Transverse colon (tissue), 4 donors: Measurements from ENCODE around the gene APOA1. TPM values are rescaled to one million over a fixed set of nuclear protein-coding genes. Genes with fewer than 3 reads are reported as not detected.

Experiments
- DNase-seq: peaks from one replicate; pipeline ENCODE4 v3.0.0-alpha.2; 2019
- H3K27ac ChIP-seq, 4 donors: fragments of 200-600 bp; sonication (generic); 2 replicates each; pipeline ENCODE4 v1.5.1; 2016 to 2018; ENCODE audit warnings: inconsistent platforms in 4 of 4
- H3K27me3 ChIP-seq: fragments of 200-600 bp; sonication (generic); 2 replicates; pipeline ENCODE4 v1.5.1; 2017; ENCODE audit warnings: inconsistent platforms
- H3K36me3 ChIP-seq, 4 donors: fragments of 200-600 bp; sonication (generic); 2 replicates each; pipeline ENCODE4 v1.5.1; 2017 to 2019; ENCODE audit warnings: inconsistent platforms in 4 of 4
- H3K4me1 ChIP-seq, 4 donors: fragments of 200-600 bp; sonication (generic); 2 replicates each; pipeline ENCODE4 v1.5.1; 2017 to 2020; ENCODE audit warnings: inconsistent platforms in 4 of 4
- H3K4me3 ChIP-seq, 4 donors: fragments of 200-600 bp; sonication (generic); 1 replicate in 1 of 4; 2 replicates in 3 of 4; pipeline versions ENCODE4 v1.5.1 to v1.6.1; 2017 to 2019; ENCODE audit warnings: inconsistent platforms in 4 of 4
- H3K9me3 ChIP-seq, 2 donors: fragments of 200-600 bp; sonication (generic); 2 replicates each; pipeline ENCODE4 v1.5.1; 2017 to 2019; ENCODE audit warnings: inconsistent platforms in 2 of 2
- EP300 ChIP-seq: sonication (generic); formaldehyde crosslinking; IDR thresholded peaks from one replicate; pipeline ENCODE4 v1.6.1; 2017; ENCODE audit warnings: antibody characterized with exemption, low read depth
- POLR2A ChIP-seq: fragments of 450-650 bp; IDR thresholded peaks from one replicate; pipeline ENCODE4 v1.6.1; 2016; ENCODE audit warnings: antibody characterized with exemption, mild to moderate bottlenecking, moderate library complexity
- POLR2AphosphoS5 ChIP-seq, 3 donors: sonication (generic); formaldehyde crosslinking; IDR thresholded peaks; one replicate each; pipeline ENCODE4 v1.6.1; 2016; ENCODE audit warnings: antibody characterized with exemption in 3 of 3
- WGBS, 2 donors: methylation state at CpG; one replicate each; pipeline ENCODE4 v1.1.5; 2018; ENCODE audit warnings: low coverage in 1 of 2; 5-methylcytosine and 5-hydroxymethylcytosine counted together
- in situ Hi-C, 4 donors: fragments of 200-750 bp; cut with MboI; loops; one replicate each; pipeline versions ENCODE4 v1.15.0 to v1.15.1; 2017; ENCODE audit warnings: low sequenced_read_pairs in 3 of 4, low pct_ligation_motif_present in 1 of 4, low pct_unique_long_range_greater_than_20kb in 1 of 4
- intact Hi-C: fragments of 100-400 bp; cut with DNase I; formaldehyde crosslinking; loops from one replicate; pipeline ENCODE4 v1.15.1; 2023; ENCODE audit warnings: low total_unique reads
- total RNA-seq, 4 donors: library from RNA; depleted of rRNA; stranded (reverse); fragments of >200 nt; gene quantifications; one replicate each; pipeline ENCODE4 v1.1.0, GENCODE V29; 2016
- TF ChIP-seq, protein P1 (sequence below), 5 experiments: fragments of 200-600 bp in 3 of 5; fragments of 450-650 bp in 2 of 5; sonication (generic) in 3 of 5; IDR thresholded peaks; 1 replicate in 2 of 5; 2 replicates in 3 of 5; pipeline ENCODE4 v1.5.1; 2016 to 2017; ENCODE audit warnings: antibody characterized with exemption in 5 of 5, inconsistent platforms in 3 of 5, mild to moderate bottlenecking in 2 of 5, moderate library complexity in 1 of 5

APOA1 gene
- total RNA-seq, 4 donors from 2014 or later: 169 TPM; not detected in 3

DNA sequence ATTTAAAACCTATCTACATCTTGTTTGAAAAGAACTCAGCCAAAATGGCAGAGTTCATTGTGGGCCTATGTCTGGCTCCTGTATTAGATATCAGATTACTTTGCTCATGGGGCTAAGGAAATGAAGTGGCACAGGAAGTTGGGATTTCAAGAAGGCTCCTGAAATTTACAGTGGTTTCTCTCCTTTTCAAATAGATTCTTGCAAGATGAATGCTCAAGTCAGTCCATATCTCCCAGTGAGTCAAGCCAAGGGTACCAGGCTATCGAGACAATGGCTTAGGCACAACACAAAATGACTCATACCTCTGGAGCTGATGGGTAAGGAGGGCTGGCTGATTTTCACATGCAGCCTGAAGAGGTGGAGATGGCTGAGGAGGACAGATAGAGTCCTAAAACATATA, 24.1 kb upstream of the APOA1 start:
- H3K4me1 ChIP-seq: no peaks in the 10 kb centered on the region
- intact Hi-C loops (no loop called here), in situ Hi-C loops (no loop called here)
- H3K36me3 ChIP-seq: peaks cover 0 to 45% (median 20%) of the 10 kb centered on the region in 4 donors
- WGBS, 2 donors: 96 to 100% methylated on average over 1 of the region's 1 CpG
- H3K27me3 ChIP-seq: no peaks in the 10 kb centered on the region
- no peak overlapping the region for H3K27ac ChIP-seq
- no peak for TF ChIP-seq POLR2A
- H3K4me3 ChIP-seq: no peak overlapping the region
- H3K9me3 ChIP-seq: no peaks in the 10 kb centered on the region
- DNase-seq: no peak

DNA sequence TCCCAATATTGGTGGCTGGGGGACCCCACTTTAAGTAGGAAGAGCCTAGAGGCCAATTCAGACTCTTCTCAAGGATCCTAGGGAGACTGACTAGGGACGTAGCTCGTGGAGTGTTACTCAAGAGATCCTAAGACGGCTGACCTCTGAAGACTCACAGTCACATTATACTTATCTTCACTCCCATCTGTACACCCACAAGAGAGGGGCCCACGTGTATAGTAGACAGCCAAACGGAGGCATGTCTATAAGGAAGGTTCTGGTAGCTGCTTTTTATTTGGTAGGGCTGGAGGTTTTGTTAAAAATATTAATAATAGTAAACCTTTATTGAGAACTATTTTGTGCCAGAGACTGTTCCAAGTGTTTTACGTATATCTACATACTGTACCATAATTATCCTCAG, 22.9 kb upstream of the APOA1 start:
- WGBS, 2 donors: 75 to 96% methylated on average over 4 to 6 of the region's 6 CpGs
- in situ Hi-C loops: no loop called here

DNA sequence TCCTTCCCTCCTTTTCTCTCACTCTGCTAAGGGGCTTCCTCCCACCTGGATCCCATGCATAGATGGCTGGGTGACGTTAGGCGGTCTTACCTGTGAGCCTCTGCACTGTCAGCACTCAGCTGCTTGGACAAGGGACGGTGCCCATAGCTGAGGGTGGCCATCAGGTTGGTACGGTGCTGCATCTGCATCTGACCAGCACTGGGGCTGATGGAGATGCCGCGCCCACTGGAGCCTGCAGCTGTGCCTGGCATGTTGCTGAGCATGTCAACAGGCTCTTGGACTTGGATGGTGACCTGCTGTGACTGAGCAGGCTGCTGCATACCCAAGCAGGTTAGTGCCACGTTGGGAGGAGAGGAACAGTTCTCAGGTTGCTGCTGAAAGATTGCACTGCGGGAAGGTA, 21.8 kb upstream of the APOA1 start:
- no peaks in the 10 kb centered on the region for H3K9me3 ChIP-seq
- no peak for DNase-seq
- no peak overlapping the region for H3K27ac ChIP-seq
- no peak overlapping the region for H3K4me3 ChIP-seq
- intact Hi-C loops: no loop called here
- TF ChIP-seq POLR2A: no peak
- H3K4me1 ChIP-seq: peaks cover 0 to 6% (median 4%) of the 10 kb centered on the region in 4 donors
- 95% methylated on average over 8 of the region's 8 CpGs; no CpG with 5 or more reads in 1 of the 2 donors for WGBS, 2 donors
- H3K36me3 ChIP-seq: peaks cover 0 to 39% (median 18%) of the 10 kb centered on the region in 4 donors
- no peaks in the 10 kb centered on the region for H3K27me3 ChIP-seq
- in situ Hi-C loops: no loop called here

More for the DNA sequence above, 22.9 kb upstream of the APOA1 start:
- Histone ChIP-seq H3K4me1 (no peaks in the 10 kb centered on the region), H3K27me3 (no peaks in the 10 kb centered on the region), H3K4me3 (no peak overlapping the region), H3K36me3 (peaks cover 0 to 45% (median 20%) of the 10 kb centered on the region in 4 donors), H3K9me3 (no peaks in the 10 kb centered on the region), H3K27ac (no peak overlapping the region)
- intact Hi-C loops: no loop called here
- DNase-seq: no peak
- no peak for TF ChIP-seq POLR2AphosphoS5 (IDR thresholded peaks at IDR 0.05)
- TF ChIP-seq POLR2A: no peak
- TF ChIP-seq, protein P1, sequence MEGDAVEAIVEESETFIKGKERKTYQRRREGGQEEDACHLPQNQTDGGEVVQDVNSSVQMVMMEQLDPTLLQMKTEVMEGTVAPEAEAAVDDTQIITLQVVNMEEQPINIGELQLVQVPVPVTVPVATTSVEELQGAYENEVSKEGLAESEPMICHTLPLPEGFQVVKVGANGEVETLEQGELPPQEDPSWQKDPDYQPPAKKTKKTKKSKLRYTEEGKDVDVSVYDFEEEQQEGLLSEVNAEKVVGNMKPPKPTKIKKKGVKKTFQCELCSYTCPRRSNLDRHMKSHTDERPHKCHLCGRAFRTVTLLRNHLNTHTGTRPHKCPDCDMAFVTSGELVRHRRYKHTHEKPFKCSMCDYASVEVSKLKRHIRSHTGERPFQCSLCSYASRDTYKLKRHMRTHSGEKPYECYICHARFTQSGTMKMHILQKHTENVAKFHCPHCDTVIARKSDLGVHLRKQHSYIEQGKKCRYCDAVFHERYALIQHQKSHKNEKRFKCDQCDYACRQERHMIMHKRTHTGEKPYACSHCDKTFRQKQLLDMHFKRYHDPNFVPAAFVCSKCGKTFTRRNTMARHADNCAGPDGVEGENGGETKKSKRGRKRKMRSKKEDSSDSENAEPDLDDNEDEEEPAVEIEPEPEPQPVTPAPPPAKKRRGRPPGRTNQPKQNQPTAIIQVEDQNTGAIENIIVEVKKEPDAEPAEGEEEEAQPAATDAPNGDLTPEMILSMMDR (IDR thresholded peaks at IDR 0.05): no peak
- TF ChIP-seq EP300: no peak

DNA sequence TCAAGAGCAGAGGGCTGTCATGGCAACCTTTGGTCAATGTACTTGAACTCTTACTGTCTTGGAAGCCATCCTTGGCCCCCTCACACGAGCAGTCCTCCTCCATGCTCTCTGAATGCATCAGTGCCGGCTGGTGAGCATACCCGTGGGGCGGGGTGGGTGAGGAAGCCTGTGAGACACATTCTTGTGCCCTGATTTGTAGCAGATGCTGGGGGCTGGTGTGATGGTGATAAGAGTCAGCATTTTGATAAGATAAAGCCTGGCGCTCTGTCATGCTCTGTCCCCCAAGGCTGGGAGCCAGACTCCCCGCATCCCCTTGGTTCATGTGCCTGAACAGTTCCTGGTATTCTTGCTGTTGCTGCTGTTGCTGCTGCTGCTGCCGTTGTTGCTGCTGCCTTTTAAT, 20.5 kb upstream of the APOA1 start:
- no peak for DNase-seq
- H3K4me3 ChIP-seq: no peak overlapping the region
- in situ Hi-C loops (no loop called here), intact Hi-C loops (no loop called here)
- no peak overlapping the region for H3K27ac ChIP-seq
- no peak for TF ChIP-seq EP300
- H3K4me1 ChIP-seq: peaks cover under 1 to 18% (median 16%) of the 10 kb centered on the region in 4 donors
- no peaks in the 10 kb centered on the region for H3K9me3 ChIP-seq
- no peaks in the 10 kb centered on the region for H3K27me3 ChIP-seq
- 96 to 100% methylated on average over 3 to 7 of the region's 7 CpGs for WGBS, 2 donors
- peaks cover 0 to 28% (median 14%) of the 10 kb centered on the region in 4 donors for H3K36me3 ChIP-seq

DNA sequence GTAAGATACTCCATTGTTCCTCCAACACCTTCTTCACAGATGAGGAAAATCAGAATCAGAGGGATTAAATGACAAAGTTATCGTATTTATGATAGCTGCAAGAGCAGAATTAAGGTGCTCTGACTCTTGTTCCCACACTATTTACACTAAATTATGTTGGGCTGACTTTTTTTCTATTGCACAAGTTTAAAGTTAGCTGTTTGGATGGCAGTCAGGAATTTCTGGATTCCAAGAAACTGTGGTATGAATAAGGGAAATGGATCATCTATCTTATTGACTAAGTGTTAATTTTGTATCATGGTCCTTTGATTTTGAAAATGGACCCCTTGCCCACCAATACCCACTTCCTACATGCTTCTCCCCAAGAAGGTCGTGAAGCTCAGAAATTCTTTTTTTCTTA, 19.9 kb upstream of the APOA1 start:
- no peaks in the 10 kb centered on the region for H3K27me3 ChIP-seq
- in situ Hi-C loops: no loop called here
- intact Hi-C loops: no loop called here

More for the DNA sequence above, 19.9 kb upstream of the APOA1 start:
- 88 to 100% methylated on average over 2 of the region's 2 CpGs for WGBS, 2 donors
- TF ChIP-seq EP300 (no peak), POLR2AphosphoS5 (IDR thresholded peaks at IDR 0.05) (no peak), POLR2A (no peak)
- TF ChIP-seq, protein P1 (IDR thresholded peaks at IDR 0.05): no peak
- no peak for DNase-seq
- H3K4me3 ChIP-seq: no peak overlapping the region
- peaks cover 0 to 27% (median 12%) of the 10 kb centered on the region in 4 donors for H3K36me3 ChIP-seq
- H3K9me3 ChIP-seq: no peaks in the 10 kb centered on the region
- H3K27ac ChIP-seq: no peak overlapping the region
- H3K4me1 ChIP-seq: peaks cover 3 to 24% (median 22%) of the 10 kb centered on the region in 4 donors
